K562 (cell line): ENCODE results near the gene HIVEP3. TPM values are rescaled to one million over a fixed set of nuclear protein-coding genes. Genes with fewer than 3 reads are reported as not detected.

Source experiments
- ATAC-seq: fragments of 200-7000 bp; cut with Tn5 transposase; 3 replicates; pipeline ENCODE4 v1.9.1; 2020; ENCODE audit warnings: moderate library complexity
- BruUV-seq: library from RNA; stranded (reverse); fragments of 400-500 nt; replicated peaks from 2 replicates; lab custom pipeline; 2021; lab: Mats Ljungman, UMichigan
- CTCF ChIA-PET: fragments of 300-600 bp; formaldehyde crosslinking; extraction: SDS; loops from one replicate; lab custom pipeline; 2021; ENCODE audit warnings: low intra/inter-chr PET ratio; lab: Yijun Ruan, JAX
- POLR2A ChIA-PET: fragments of 300-600, 350-650 bp; sonication (Branson Sonifier 250); formaldehyde crosslinking; extraction: SDS; loops from one replicate; lab custom pipeline; 2021; ENCODE audit warnings: antibody characterized with exemption, inconsistent platforms; lab: Yijun Ruan, JAX
- DNase-seq, 4 experiments: peaks; one replicate each; pipeline versions ENCODE4 v3.0.0 to v3.0.0-alpha.2; 2011 to 2018; ENCODE audit warnings: low spot score in 3 of 4, mixed read lengths in 3 of 4; ENCODE audit errors: extremely low read depth in 1 of 4
- FAIRE-seq: peaks from 2 replicates; lab custom pipeline; 2011; peaks lifted over from hg19 to GRCh38; lab: Jason Lieb, UNC
- H2AFZ ChIP-seq: 2 replicates; pipeline ENCODE4 v1.6.0; 2011; ENCODE audit warnings: low read depth, low read length, control low read depth, inconsistent platforms
- H3K27ac ChIP-seq: fragments of 200-600 bp; 3 replicates; pipeline ENCODE4 v1.8.0; 2011; ENCODE audit warnings: low read depth, mild to moderate bottlenecking, control low read depth, inconsistent platforms, low read length, moderate library complexity, mixed read lengths; ENCODE audit errors: extremely low read depth
- H3K27me3 ChIP-seq, 2 experiments: fragments of 300-600 bp in 1 of 2; 2 replicates in 1 of 2; 3 replicates in 1 of 2; pipeline versions ENCODE4 v1.6.0 to v1.8.0; 2011; ENCODE audit warnings: inconsistent platforms in 2 of 2, low read length in 2 of 2, mild to moderate bottlenecking in 1 of 2, mixed read lengths in 1 of 2, moderate library complexity in 1 of 2; ENCODE audit not compliant: control insufficient read depth in 2 of 2, insufficient read depth in 2 of 2
- H3K36me3 ChIP-seq: fragments of 300-600 bp; 3 replicates; pipeline ENCODE4 v1.8.0; 2011; ENCODE audit warnings: mild to moderate bottlenecking, low read length, inconsistent platforms; ENCODE audit not compliant: control insufficient read depth, insufficient read depth
- H3K4me1 ChIP-seq, 2 experiments: fragments of 200-600 bp in 1 of 2; replicated peaks in 1 of 2; 2 replicates in 1 of 2; 3 replicates in 1 of 2; pipeline versions ENCODE4 v1.5.1 to v1.8.0; 2011; ENCODE audit warnings: inconsistent platforms in 2 of 2, low read length in 2 of 2, mild to moderate bottlenecking in 1 of 2, mixed read lengths in 1 of 2, moderate library complexity in 1 of 2; ENCODE audit not compliant: control insufficient read depth in 2 of 2, insufficient read depth in 2 of 2
- H3K4me2 ChIP-seq: 2 replicates; pipeline ENCODE4 v1.6.1; 2011; ENCODE audit warnings: low read length, control low read depth, inconsistent platforms, mixed read lengths; ENCODE audit not compliant: insufficient read depth
- H3K4me3 ChIP-seq: fragments of 200-600 bp; sonication (generic), shearing (Covaris generic); 2 replicates; pipeline ENCODE4 v1.5.1; 2016; ENCODE audit warnings: control low read depth, inconsistent platforms
- H3K79me2 ChIP-seq: fragments of 200-600 bp; 3 replicates; pipeline ENCODE4 v1.8.0; 2011; ENCODE audit warnings: low read length, inconsistent platforms; ENCODE audit not compliant: control insufficient read depth, insufficient read depth
- H3K9ac ChIP-seq, 2 experiments: 2 replicates each; pipeline versions ENCODE4 v1.6.0 to v1.6.1; 2011; ENCODE audit warnings: low read depth in 2 of 2, low read length in 2 of 2, control low read depth in 1 of 2, inconsistent platforms in 1 of 2, mild to moderate bottlenecking in 1 of 2, mixed read lengths in 1 of 2; ENCODE audit not compliant: insufficient read depth in 1 of 2
- H3K9me1 ChIP-seq: one replicate; pipeline ENCODE4 v1.6.0; 2011; ENCODE audit warnings: inconsistent platforms, mild to moderate bottlenecking, low read length, moderate library complexity; ENCODE audit not compliant: control insufficient read depth, insufficient read depth
- H3K9me3 ChIP-seq: replicated peaks from 2 replicates; pipeline ENCODE4 v1.5.1; 2011; ENCODE audit warnings: low read depth, low read length, inconsistent platforms; ENCODE audit not compliant: control insufficient read depth, insufficient read depth
- H4K20me1 ChIP-seq: replicated peaks from 2 replicates; pipeline ENCODE4 v1.6.1; 2011; ENCODE audit warnings: low read length, inconsistent platforms, mixed read lengths; ENCODE audit not compliant: control insufficient read depth, insufficient read depth
- FOXK1 ChIP-seq: sonication (generic); formaldehyde crosslinking; IDR thresholded peaks from 2 replicates; pipeline ENCODE4 v1.8.0; 2022; ENCODE audit warnings: missing genetic modification reagents, mild to moderate bottlenecking, borderline replicate concordance
- HINFP ChIP-seq: fragments of 450-650 bp; conservative IDR thresholded peaks from 2 replicates; pipeline ENCODE4 v1.6.1; 2016; ENCODE audit warnings: missing genetic modification characterization, low read depth, mild to moderate bottlenecking, control low read depth, missing compliant biosample characterization
- MCM7 ChIP-seq, 2 experiments: fragments of 450-650 bp; IDR thresholded peaks; 2 replicates each; pipeline ENCODE4 v1.6.1; 2016 to 2018
- PHF20 ChIP-seq: fragments of 450-650 bp; IDR thresholded peaks from 2 replicates; pipeline ENCODE4 v1.6.1; 2018; ENCODE audit not compliant: partially characterized antibody
- POLR2G ChIP-seq: fragments of 200-400 bp; formaldehyde crosslinking; IDR thresholded peaks from 2 replicates; pipeline ENCODE4 v1.6.1; 2017; ENCODE audit warnings: low read depth, mild to moderate bottlenecking, antibody characterized with exemption, low read length, moderate library complexity
- RB1 ChIP-seq: fragments of 450-650 bp; IDR thresholded peaks from 2 replicates; pipeline ENCODE4 v1.6.1; 2017; ENCODE audit warnings: low read depth, mild to moderate bottlenecking
- SNAPC5 ChIP-seq: fragments of 250-450 bp; sonication (Bioruptor Pico); IDR thresholded peaks from 2 replicates; pipeline ENCODE4 v1.8.0; 2021; ENCODE audit warnings: moderate library complexity, mild to moderate bottlenecking, inconsistent platforms
- TCF7L2 ChIP-seq: fragments of 150-350 bp; IDR thresholded peaks from 2 replicates; pipeline ENCODE4 v1.6.1; 2016; ENCODE audit warnings: low read depth, mild to moderate bottlenecking, low read length, moderate library complexity
- ZNF347 ChIP-seq: fragments of 450-650 bp; formaldehyde crosslinking; IDR thresholded peaks from 2 replicates; pipeline ENCODE4 v1.4.0; 2020; ENCODE audit warnings: low read depth, mild to moderate bottlenecking, moderate library complexity
- WGBS: fragments of 100-300 bp; shearing (Covaris generic); methylation state at CpG from one replicate; pipeline ENCODE4 v1.1.6; 2016; ENCODE audit warnings: low coverage, mixed read lengths; ENCODE audit not compliant: insufficient coverage; ENCODE audit errors: missing lambda C conversion rate; 5-methylcytosine and 5-hydroxymethylcytosine counted together
- in situ Hi-C: fragments of 300-500 bp; cut with MboI; formaldehyde crosslinking; loops from 4 replicates; pipeline ENCODE4 v1.15.0; 2018; ENCODE audit warnings: inconsistent platforms, mixed read lengths
- intact Hi-C: fragments of 100-400 bp; cut with micrococcal nuclease; formaldehyde crosslinking; loops from 2 replicates; pipeline ENCODE4 v1.14.2; 2022
- polyA plus RNA-seq, 8 experiments: library from polyadenylated mRNA; depleted of rRNA in 4 of 8; stranded (reverse) in 5 of 8; unstranded in 3 of 8; fragments of >200 nt; fragmentation: Nextera tagmentation in 2 of 8; fragmentation: Illumina TruSeq in 1 of 8; extraction: Ambion mirVana in 2 of 8; extraction: Trizol in 1 of 8; gene quantifications; 2 replicates each; pipeline versions ENCODE4 v1.2.1 to v1.2.3, GENCODE V29; 2011 to 2014; ENCODE audit warnings: inconsistent platforms in 1 of 8, missing spikeins in 1 of 8
- total RNA-seq, 7 experiments: library from RNA; depleted of rRNA in 6 of 7; stranded (reverse); fragments of >200 nt in 6 of 7; fragmentation: Illumina TruSeq in 2 of 7; extraction: Trizol in 2 of 7; gene quantifications; 2 replicates each; pipeline versions ENCODE4 v1.2.1 to v1.2.3, GENCODE V29; 2011 to 2021; ENCODE audit warnings: low replicate concordance in 1 of 7
- TF ChIP-seq, protein P1 (sequence below): fragments of 450-650 bp; formaldehyde crosslinking; IDR thresholded peaks from 2 replicates; pipeline ENCODE4 v1.4.0; 2022; ENCODE audit warnings: missing genetic modification characterization
- TF ChIP-seq, protein P2 (sequence below): fragments of 450-650 bp; IDR thresholded peaks from 2 replicates; pipeline ENCODE4 v1.6.1; 2018; ENCODE audit warnings: mild to moderate bottlenecking, low read depth; ENCODE audit not compliant: partially characterized antibody
- TF ChIP-seq, protein P3 (sequence below): IDR thresholded peaks from 3 replicates; pipeline ENCODE4 v1.6.1; 2011; ENCODE audit warnings: borderline replicate concordance, mild to moderate bottlenecking, moderate library complexity; ENCODE audit not compliant: insufficient read length; ENCODE audit errors: extremely low read depth

HIVEP3 gene
- total and polyA plus RNA-seq, 9 of the 15 experiments (the other 6 are each of a cell fraction or from before 2014, with no cell fraction given): 0.09 to 0.58 (median 0.34) TPM; not detected in 1

- ATAC-seq (no peak), FAIRE-seq (no peak), DNase-seq (no peak)
- peaks cover 8 to 37% of the 10 kb centered on the region in 2 experiments; a peak in 4 of 5 replicates for H3K27me3 ChIP-seq
- no peak overlapping the region for H3K9ac ChIP-seq
- H3K9me1 ChIP-seq: no peaks in the 10 kb centered on the region
- H4K20me1 ChIP-seq: no peaks in the 10 kb centered on the region
- in situ Hi-C loops (no loop called here), intact Hi-C loops (no loop called here)
- TF ChIP-seq PHF20 (no peak), ZNF347 (CRISPR knock-in tag) (no peak), FOXK1 (CRISPR knock-in tag) (no peak), POLR2G (no peak), HINFP (tag) (no peak), MCM7 (IDR thresholded peaks at IDR 0.05) (no peak), RB1 (no peak), TCF7L2 (no peak), SNAPC5 (no peak)
- TF ChIP-seq, protein P1, sequence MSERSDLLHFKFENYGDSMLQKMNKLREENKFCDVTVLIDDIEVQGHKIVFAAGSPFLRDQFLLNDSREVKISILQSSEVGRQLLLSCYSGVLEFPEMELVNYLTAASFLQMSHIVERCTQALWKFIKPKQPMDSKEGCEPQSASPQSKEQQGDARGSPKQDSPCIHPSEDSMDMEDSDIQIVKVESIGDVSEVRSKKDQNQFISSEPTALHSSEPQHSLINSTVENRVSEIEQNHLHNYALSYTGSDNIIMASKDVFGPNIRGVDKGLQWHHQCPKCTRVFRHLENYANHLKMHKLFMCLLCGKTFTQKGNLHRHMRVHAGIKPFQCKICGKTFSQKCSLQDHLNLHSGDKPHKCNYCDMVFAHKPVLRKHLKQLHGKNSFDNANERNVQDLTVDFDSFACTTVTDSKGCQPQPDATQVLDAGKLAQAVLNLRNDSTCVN (CRISPR knock-in tag): no peak
- TF ChIP-seq, protein P2, sequence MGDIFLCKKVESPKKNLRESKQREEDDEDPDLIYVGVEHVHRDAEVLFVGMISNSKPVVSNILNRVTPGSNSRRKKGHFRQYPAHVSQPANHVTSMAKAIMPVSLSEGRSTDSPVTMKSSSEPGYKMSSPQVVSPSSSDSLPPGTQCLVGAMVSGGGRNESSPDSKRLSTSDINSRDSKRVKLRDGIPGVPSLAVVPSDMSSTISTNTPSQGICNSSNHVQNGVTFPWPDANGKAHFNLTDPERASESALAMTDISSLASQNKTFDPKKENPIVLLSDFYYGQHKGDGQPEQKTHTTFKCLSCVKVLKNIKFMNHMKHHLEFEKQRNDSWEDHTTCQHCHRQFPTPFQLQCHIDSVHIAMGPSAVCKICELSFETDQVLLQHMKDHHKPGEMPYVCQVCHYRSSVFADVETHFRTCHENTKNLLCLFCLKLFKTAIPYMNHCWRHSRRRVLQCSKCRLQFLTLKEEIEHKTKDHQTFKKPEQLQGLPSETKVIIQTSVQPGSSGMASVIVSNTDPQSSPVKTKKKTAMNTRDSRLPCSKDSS: no peak
- TF ChIP-seq, protein P3, sequence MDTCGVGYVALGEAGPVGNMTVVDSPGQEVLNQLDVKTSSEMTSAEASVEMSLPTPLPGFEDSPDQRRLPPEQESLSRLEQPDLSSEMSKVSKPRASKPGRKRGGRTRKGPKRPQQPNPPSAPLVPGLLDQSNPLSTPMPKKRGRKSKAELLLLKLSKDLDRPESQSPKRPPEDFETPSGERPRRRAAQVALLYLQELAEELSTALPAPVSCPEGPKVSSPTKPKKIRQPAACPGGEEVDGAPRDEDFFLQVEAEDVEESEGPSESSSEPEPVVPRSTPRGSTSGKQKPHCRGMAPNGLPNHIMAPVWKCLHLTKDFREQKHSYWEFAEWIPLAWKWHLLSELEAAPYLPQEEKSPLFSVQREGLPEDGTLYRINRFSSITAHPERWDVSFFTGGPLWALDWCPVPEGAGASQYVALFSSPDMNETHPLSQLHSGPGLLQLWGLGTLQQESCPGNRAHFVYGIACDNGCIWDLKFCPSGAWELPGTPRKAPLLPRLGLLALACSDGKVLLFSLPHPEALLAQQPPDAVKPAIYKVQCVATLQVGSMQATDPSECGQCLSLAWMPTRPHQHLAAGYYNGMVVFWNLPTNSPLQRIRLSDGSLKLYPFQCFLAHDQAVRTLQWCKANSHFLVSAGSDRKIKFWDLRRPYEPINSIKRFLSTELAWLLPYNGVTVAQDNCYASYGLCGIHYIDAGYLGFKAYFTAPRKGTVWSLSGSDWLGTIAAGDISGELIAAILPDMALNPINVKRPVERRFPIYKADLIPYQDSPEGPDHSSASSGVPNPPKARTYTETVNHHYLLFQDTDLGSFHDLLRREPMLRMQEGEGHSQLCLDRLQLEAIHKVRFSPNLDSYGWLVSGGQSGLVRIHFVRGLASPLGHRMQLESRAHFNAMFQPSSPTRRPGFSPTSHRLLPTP: no peak
- ChIA-PET CTCF (no interaction called here), POLR2A (interaction anchor here (0.6 kb wide), 1 partner anchor 363 kb away, joined by 3 read pairs; no protein-coding TSS in a partner anchor)
- H3K4me1 ChIP-seq: peaks cover 0 to 5% of the 10 kb centered on the region in 2 experiments; a peak in 1 of 5 replicates
- no peaks in the 10 kb centered on the region; the same call in 1 of the 2 replicates for H3K9me3 ChIP-seq
- no peaks in the 10 kb centered on the region for H3K36me3 ChIP-seq
- H3K79me2 ChIP-seq: no peaks in the 10 kb centered on the region
- H3K4me3 ChIP-seq: no peak overlapping the region
- BruUV-seq: no TSS peak
- WGBS: 9% methylated on average over 15 of the region's 18 CpGs
- H2AFZ ChIP-seq: no peak overlapping the region
- no peak overlapping the region for H3K27ac ChIP-seq
- no peak overlapping the region for H3K4me2 ChIP-seq
These were observed 392.7 kb downstream of the HIVEP3 start for GRCh38 chr1:41525891-41526587.
